ENCODE measurements around the gene VPS37B.
"Not testable (repeated sequence)": the region's sequence is repeated elsewhere in the genome, so short reads cannot be mapped to it uniquely, and the experiment has no call there.

Gene VPS37B, protein sequence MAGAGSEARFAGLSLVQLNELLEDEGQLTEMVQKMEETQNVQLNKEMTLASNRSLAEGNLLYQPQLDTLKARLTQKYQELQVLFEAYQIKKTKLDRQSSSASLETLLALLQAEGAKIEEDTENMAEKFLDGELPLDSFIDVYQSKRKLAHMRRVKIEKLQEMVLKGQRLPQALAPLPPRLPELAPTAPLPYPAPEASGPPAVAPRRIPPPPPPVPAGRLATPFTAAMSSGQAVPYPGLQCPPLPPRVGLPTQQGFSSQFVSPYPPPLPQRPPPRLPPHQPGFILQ

DNA sequence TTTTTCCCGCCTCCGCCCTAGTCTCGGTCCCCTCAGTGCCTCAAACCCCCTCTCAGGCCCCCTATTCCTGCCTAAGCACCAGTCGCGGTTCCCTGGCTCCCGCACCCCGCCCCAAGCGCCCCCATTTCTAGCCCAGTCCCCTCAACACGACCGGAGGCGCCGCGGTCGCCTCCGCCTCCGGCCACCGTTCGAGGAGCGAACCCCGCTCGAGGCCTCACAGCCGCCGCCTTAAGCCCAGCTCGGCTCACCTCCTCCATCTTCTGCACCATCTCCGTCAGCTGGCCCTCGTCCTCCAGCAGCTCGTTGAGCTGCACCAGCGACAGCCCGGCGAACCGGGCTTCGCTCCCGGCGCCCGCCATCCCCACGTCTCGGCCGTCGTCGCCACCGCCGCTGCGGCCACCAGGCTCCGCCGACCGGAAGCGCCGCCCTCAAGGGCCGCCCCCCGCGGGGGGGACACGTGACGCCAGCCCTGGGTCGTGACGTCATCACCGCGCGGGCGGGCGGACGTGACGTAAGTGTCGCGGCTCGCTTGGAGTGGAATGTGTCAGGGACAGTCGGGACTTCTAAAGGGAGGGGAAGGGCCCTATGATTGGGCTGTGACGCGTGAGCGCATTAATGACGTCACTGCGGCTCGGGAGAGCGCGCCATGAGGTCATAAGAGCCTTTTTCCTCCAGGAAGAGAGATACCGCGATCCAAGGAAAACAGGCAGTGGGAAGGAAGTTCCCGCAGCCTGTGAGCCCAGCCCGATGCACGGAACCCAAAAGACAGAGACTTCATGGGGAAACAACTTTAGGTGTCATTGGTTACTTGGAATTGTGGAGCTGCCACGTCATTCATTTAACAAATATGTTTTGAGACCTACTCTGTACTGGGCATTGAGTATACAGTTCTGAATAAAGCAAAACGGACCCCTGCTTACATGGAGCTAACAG is at the start of gene VPS37B:
Gene VPS37B (minus strand): TSS at position 421 of the 933 bp plus-strand sequence. CDS start 62 bp downstream, at position 359.
- DNase-seq (ENCODE audit: extremely low read depth, low read depth): peak; percentile 71
- TF ChIP-seq, protein P1, sequence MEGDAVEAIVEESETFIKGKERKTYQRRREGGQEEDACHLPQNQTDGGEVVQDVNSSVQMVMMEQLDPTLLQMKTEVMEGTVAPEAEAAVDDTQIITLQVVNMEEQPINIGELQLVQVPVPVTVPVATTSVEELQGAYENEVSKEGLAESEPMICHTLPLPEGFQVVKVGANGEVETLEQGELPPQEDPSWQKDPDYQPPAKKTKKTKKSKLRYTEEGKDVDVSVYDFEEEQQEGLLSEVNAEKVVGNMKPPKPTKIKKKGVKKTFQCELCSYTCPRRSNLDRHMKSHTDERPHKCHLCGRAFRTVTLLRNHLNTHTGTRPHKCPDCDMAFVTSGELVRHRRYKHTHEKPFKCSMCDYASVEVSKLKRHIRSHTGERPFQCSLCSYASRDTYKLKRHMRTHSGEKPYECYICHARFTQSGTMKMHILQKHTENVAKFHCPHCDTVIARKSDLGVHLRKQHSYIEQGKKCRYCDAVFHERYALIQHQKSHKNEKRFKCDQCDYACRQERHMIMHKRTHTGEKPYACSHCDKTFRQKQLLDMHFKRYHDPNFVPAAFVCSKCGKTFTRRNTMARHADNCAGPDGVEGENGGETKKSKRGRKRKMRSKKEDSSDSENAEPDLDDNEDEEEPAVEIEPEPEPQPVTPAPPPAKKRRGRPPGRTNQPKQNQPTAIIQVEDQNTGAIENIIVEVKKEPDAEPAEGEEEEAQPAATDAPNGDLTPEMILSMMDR (IDR thresholded peaks at IDR 0.05; ENCODE audit: low read depth, low read length): no peak

DNA sequence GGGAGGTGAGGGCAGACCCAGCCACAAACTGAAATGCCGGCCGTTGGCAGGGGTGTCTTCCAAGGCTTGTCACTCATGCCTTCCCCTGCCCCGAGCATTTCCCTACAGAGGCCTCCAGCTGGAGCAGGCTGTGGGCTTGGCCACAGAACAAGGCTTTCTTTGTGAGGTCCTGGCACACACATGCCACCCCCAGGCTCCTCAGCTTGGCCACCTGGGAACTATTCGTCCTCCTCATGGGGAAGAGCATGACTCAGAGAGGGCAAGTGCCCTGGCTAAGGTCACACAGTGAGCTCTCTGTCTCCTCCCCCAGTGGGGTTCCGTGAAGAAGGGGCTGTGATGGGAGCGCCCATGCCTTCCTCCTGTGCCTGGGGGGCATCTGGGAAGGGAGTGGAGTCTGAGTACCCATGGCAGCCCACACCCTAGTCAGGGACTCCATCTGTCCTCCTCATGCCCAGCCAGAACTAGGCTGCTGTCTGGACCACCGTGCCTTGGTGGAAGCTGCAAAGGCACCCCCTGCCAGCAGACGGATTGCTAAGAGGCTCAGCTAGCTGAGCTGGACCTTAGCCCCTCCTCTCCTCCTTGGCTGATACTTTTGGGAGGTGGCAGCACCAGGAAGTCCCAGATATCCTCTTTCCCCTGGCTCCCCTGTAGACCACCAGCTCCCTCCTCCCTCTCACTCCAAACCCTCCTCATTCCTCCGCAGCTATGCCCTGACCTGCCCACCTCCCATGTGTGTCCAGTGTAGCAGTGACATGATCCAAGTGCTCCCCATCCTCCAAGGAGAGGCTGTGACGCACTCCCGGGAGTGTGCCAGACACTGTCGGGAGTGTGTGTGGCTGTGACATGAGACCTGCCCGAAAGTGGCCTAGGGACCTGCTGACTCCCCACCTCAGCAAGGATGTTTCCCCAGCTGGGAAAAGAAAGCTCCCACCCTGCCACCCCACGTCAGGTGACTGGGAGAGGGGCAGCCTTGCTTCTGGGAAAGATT is 49.0 kb upstream of the VPS37B start:
- TF ChIP-seq, protein P1 (IDR thresholded peaks at IDR 0.05; ENCODE audit: low read depth, low read length): no peak
- DNase-seq (ENCODE audit: extremely low read depth, low read depth): no peak

DNA sequence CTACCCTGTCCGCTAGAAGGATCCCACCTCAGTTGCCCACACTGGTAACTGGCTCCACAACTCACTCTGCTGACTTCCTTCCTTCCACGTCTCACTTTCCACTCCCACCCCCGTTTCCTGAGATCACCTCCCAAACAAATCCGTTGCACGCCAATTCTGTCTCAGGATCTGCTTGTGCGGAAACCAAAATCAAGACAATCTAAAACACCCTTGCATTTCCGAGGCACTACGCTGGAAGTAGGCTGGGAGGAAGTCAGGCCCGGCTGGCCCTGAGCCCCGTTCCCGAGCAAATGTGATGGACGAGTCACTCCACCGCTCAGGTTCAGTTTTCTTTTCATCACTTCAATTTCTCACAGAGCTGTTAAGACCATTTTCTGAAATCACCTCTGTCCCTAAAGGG is 47.3 kb upstream of the VPS37B start:
- DNase-seq (ENCODE audit: extremely low read depth, low read depth): no peak

DNA sequence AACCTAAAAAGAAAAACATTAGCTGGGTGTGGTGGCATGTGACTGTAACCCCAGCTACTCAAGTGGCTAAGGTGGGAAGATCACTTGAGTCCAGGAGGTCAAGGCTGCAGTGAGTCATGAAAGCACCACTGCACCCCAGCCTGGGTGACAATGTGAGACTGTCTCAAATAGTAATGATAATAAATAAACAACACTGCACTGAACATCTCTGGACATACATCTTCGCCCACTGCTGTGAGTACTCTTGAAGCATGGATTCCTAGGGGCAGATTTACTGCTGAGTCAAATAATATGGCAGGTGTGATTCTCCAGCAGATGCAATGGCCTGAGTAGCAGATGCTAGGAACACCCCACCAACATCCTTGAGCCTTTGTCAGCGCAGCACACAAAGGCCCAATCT is 46.7 kb upstream of the VPS37B start:
- TF ChIP-seq, protein P1 (IDR thresholded peaks at IDR 0.05; ENCODE audit: low read depth, low read length): no peak

More for the DNA sequence above, 47.3 kb upstream of the VPS37B start:
- TF ChIP-seq, protein P1 (IDR thresholded peaks at IDR 0.05; ENCODE audit: low read depth, low read length): no peak

DNA sequence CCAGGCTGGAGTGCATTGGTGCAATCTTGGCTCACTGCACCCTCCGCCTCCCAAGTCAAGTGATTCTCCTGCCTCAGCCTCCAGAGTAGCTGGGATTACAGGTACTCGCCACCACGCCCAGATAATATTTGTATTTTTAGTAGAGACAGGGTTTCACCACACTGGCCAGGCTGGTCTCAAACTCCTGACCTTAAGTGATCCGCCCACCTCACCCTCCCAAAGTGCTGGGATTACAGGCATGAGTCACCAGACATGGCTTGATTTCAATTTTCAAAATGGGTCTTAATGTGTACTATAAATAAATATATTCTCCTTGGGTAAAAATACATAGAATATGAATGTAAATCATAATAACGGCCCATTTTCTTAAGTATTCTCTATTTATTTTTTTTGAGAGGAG is 45.4 kb upstream of the VPS37B start:
- not testable (repeated sequence) for DNase-seq (ENCODE audit: extremely low read depth, low read depth)

More for the DNA sequence above, 46.7 kb upstream of the VPS37B start:
- no peak for DNase-seq (ENCODE audit: extremely low read depth, low read depth)

DNA sequence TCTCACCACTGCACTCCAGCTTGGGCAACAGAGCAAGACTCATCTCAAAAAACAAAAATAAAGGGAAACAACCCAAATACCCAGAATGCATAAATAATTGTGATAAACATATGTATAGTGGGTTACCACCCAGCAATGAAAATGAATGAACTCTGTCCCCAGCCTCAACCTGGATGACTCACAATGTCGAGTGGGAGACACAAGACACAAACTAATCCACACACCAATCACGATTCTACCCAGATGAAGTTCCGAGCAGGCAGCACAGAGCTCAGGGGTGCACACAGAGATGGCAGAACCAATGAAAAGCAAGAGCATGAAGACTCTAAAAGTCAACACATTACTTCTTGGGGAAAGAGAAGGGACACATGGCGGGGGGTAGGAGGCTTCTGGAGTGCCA is 43.2 kb upstream of the VPS37B start:
- DNase-seq (ENCODE audit: extremely low read depth, low read depth): no peak
- TF ChIP-seq, protein P1 (IDR thresholded peaks at IDR 0.05; ENCODE audit: low read depth, low read length): no peak

DNA sequence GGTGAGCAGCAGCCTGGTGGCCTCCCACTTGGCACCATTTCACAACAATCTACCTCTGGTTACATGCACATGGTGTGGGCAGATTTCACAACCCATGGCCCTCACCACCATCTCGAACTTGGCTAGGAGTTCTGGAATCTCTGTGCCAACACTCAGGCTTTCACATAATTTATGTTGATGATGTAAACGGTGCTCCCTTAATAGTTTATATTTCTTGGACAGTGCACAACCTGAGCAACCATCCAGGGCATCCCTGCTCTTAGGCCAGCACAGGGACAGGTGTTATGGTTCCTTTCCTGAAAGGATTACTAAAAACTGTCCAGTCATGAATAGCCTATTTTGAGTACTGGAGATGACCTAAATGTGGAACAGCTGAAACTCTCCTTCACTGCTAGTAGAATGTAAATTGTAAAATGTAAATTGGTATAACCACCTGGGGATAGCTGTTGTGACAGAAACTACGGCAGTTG is 41.7 kb upstream of the VPS37B start:
- TF ChIP-seq, protein P1 (IDR thresholded peaks at IDR 0.05; ENCODE audit: low read depth, low read length): no peak
- no peak for DNase-seq (ENCODE audit: extremely low read depth, low read depth)

Data from AG09319 (cell line).